IMR-90 (cell line): ENCODE data around the gene CCR9. TPM values are rescaled to one million over a fixed set of nuclear protein-coding genes. Genes with fewer than 3 reads are reported as not detected.

Source experiments
- ATAC-seq: fragments of 200-7000 bp; cut with Tn5 transposase; 2 replicates; pipeline ENCODE4 v1.9.1; 2020; ENCODE audit warnings: low read depth, mild to moderate bottlenecking, moderate library complexity
- BruUV-seq: library from RNA; stranded (reverse); fragments of 400-500 nt; replicated peaks from 2 replicates; lab custom pipeline; 2021; lab: Mats Ljungman, UMichigan
- CTCF ChIA-PET: fragments of 300-600 bp; formaldehyde crosslinking; extraction: SDS; loops from one replicate; lab custom pipeline; 2021; ENCODE audit warnings: antibody characterized with exemption; lab: Yijun Ruan, JAX
- POLR2A ChIA-PET: fragments of 300-600 bp; sonication (Branson Sonifier 250); formaldehyde crosslinking; loops from one replicate; lab custom pipeline; 2022; ENCODE audit warnings: antibody characterized with exemption; ENCODE audit not compliant: unreplicated experiment; lab: Charles Lee
- DNase-seq: peaks from one replicate; pipeline ENCODE4 v3.0.0; 2013
- H2AFZ ChIP-seq: replicated peaks from 2 replicates; pipeline ENCODE3; 2013; ENCODE audit warnings: low read length, mild to moderate bottlenecking; ENCODE audit not compliant: poor library complexity
- H2AK5ac ChIP-seq: 2 replicates; pipeline ENCODE4 v1.6.1; 2013; ENCODE audit warnings: low read depth, low read length, inconsistent platforms
- H2AK9ac ChIP-seq: replicated peaks from 2 replicates; pipeline ENCODE3; 2013; ENCODE audit warnings: mild to moderate bottlenecking, low read depth, low read length, moderate library complexity; ENCODE audit not compliant: poor library complexity
- H2BK120ac ChIP-seq: 2 replicates; pipeline ENCODE4 v1.6.1; 2013; ENCODE audit warnings: low read depth, low read length, inconsistent platforms
- H2BK15ac ChIP-seq: 3 replicates; pipeline ENCODE4 v1.6.1; 2013; ENCODE audit warnings: low read depth, low read length, inconsistent platforms
- H2BK20ac ChIP-seq: 2 replicates; pipeline ENCODE4 v1.6.1; 2013; ENCODE audit warnings: low read depth, mild to moderate bottlenecking, inconsistent platforms, low read length, moderate library complexity
- H2BK5ac ChIP-seq: 2 replicates; pipeline ENCODE4 v1.6.1; 2013; ENCODE audit warnings: mild to moderate bottlenecking, low read depth, low read length, inconsistent platforms; ENCODE audit not compliant: poor library complexity, severe bottlenecking
- H3K14ac ChIP-seq: replicated peaks from 2 replicates; pipeline ENCODE4 v1.6.1; 2013; ENCODE audit warnings: low read depth, low read length, inconsistent platforms
- H3K18ac ChIP-seq: 2 replicates; pipeline ENCODE4 v1.6.1; 2013; ENCODE audit warnings: low read depth, low read length, control low read depth
- H3K23ac ChIP-seq: 2 replicates; pipeline ENCODE4 v1.6.1; 2013; ENCODE audit warnings: low read depth, low read length, inconsistent platforms
- H3K27ac ChIP-seq: 2 replicates; pipeline ENCODE4 v1.5.1; 2013; ENCODE audit warnings: mild to moderate bottlenecking, control low read depth, low read length; ENCODE audit not compliant: insufficient read depth
- H3K27me3 ChIP-seq: 2 replicates; pipeline ENCODE4 v1.6.1; 2013; ENCODE audit warnings: low read length; ENCODE audit not compliant: control insufficient read depth, insufficient read depth
- H3K36me3 ChIP-seq: 2 replicates; pipeline ENCODE4 v1.6.1; 2013; ENCODE audit warnings: low read length, mixed read lengths; ENCODE audit not compliant: control insufficient read depth, insufficient read depth
- H3K4ac ChIP-seq: 2 replicates; pipeline ENCODE4 v1.6.1; 2013; ENCODE audit warnings: low read depth, low read length, inconsistent platforms
- H3K4me1 ChIP-seq: 2 replicates; pipeline ENCODE4 v1.6.1; 2013; ENCODE audit warnings: low read length, mixed read lengths; ENCODE audit not compliant: control insufficient read depth, insufficient read depth
- H3K4me2 ChIP-seq: 2 replicates; pipeline ENCODE4 v1.6.1; 2013; ENCODE audit warnings: low read depth, mild to moderate bottlenecking, control low read depth, low read length, moderate library complexity
- H3K4me3 ChIP-seq: 2 replicates; pipeline ENCODE4 v1.5.1; 2013; ENCODE audit warnings: low read depth, mild to moderate bottlenecking, control low read depth, low read length, moderate library complexity; ENCODE audit not compliant: insufficient read depth
- H3K56ac ChIP-seq: 2 replicates; pipeline ENCODE4 v1.6.1; 2013; ENCODE audit warnings: low read length, inconsistent platforms; ENCODE audit not compliant: insufficient read depth; ENCODE audit errors: extremely low read depth
- H3K79me1 ChIP-seq, 2 experiments: 2 replicates each; pipeline ENCODE4 v1.6.1; 2013; ENCODE audit warnings: low read length in 2 of 2, inconsistent platforms in 1 of 2, low read depth in 1 of 2
- H3K9ac ChIP-seq: 2 replicates; pipeline ENCODE4 v1.6.1; 2013; ENCODE audit warnings: low read depth, low read length, control low read depth
- H3K9me1 ChIP-seq: 2 replicates; pipeline ENCODE4 v1.6.1; 2013; ENCODE audit warnings: low read length, inconsistent platforms; ENCODE audit not compliant: insufficient read depth
- H3K9me3 ChIP-seq: 2 replicates; pipeline ENCODE4 v1.6.1; 2013; ENCODE audit warnings: low read length; ENCODE audit not compliant: control insufficient read depth, insufficient read depth
- H4K20me1 ChIP-seq: 2 replicates; pipeline ENCODE4 v1.6.1; 2013; ENCODE audit warnings: low read length, inconsistent platforms; ENCODE audit not compliant: insufficient read depth
- H4K5ac ChIP-seq: 2 replicates; pipeline ENCODE4 v1.6.1; 2013; ENCODE audit warnings: mild to moderate bottlenecking, low read depth, low read length, control low read depth
- H4K8ac ChIP-seq, 2 experiments: 2 replicates each; pipeline ENCODE4 v1.6.1; 2013; ENCODE audit warnings: low read depth in 2 of 2, low read length in 2 of 2, control low read depth in 1 of 2, inconsistent platforms in 1 of 2
- H4K91ac ChIP-seq: 2 replicates; pipeline ENCODE4 v1.6.1; 2013; ENCODE audit warnings: low read depth, low read length, inconsistent platforms; ENCODE audit not compliant: insufficient read depth
- BHLHE40 ChIP-seq: fragments of 150-350 bp; IDR thresholded peaks from 2 replicates; pipeline ENCODE4 v1.6.1; 2016; ENCODE audit warnings: mild to moderate bottlenecking, low read depth, low read length
- CEBPB ChIP-seq: IDR thresholded peaks from 2 replicates; pipeline ENCODE4 v1.6.1; 2012; ENCODE audit warnings: low read depth, low read length, improper control_type of control experiment
- CHD1 ChIP-seq: IDR thresholded peaks from 2 replicates; pipeline ENCODE4 v1.6.1; 2012; ENCODE audit warnings: low read depth, low read length, improper control_type of control experiment
- NFE2L2 ChIP-seq: fragments of 150-350 bp; IDR thresholded peaks from 2 replicates; pipeline ENCODE4 v1.6.1; 2016; ENCODE audit warnings: low read depth, mild to moderate bottlenecking, low read length
- WGBS, 2 experiments: methylation state at CpG; one replicate each; pipeline versions ENCODE4 v1.1.5 to v1.1.7; 2013; ENCODE audit warnings: missing lambda C conversion rate in 2 of 2; ENCODE audit not compliant: insufficient read length in 1 of 2; ENCODE audit errors: extremely low coverage in 2 of 2; 5-methylcytosine and 5-hydroxymethylcytosine counted together
- dilution Hi-C: fragments of 300-500 bp; cut with HindIII; formaldehyde crosslinking; loops from one replicate; pipeline ENCODE4 v1.14.3; 2018; ENCODE audit warnings: low sequenced_read_pairs; ENCODE audit not compliant: unreplicated experiment
- in situ Hi-C: fragments of 300-500 bp; cut with MboI; formaldehyde crosslinking; loops from 3 replicates; pipeline ENCODE4 v1.14.3; 2019; ENCODE audit warnings: low sequenced_read_pairs, inconsistent platforms, mixed read lengths
- intact Hi-C: fragments of 100-400 bp; cut with micrococcal nuclease; formaldehyde crosslinking; loops from 2 replicates; pipeline ENCODE4 v1.10.0; 2022
- polyA plus RNA-seq, 3 experiments: library from polyadenylated mRNA; depleted of rRNA; stranded (reverse); fragments of >200 nt; gene quantifications; 2 replicates each; pipeline ENCODE4 v1.2.3, GENCODE V29; 2012; ENCODE audit warnings: low replicate concordance in 1 of 3
- total RNA-seq: library from RNA; depleted of rRNA; stranded (reverse); fragments of >200 nt; gene quantifications from 2 replicates; pipeline ENCODE4 v1.2.3, GENCODE V29; 2012

CCR9 gene
- total and polyA plus RNA-seq, 2 of the 4 experiments (the other 2 are of a cell fraction) = not detected

- Histone ChIP-seq H2AK9ac (no peak overlapping the region), H4K8ac (no peak overlapping the region)
- CTCF ChIA-PET = interaction anchor here (1.0 to 2.8 kb wide), 3 partner anchors 129 to 430 kb away, joined by 3 to 9 read pairs (median 3); no protein-coding TSS in a partner anchor
Measured at GRCh38 chr3:45948311-45948781, 62.0 kb downstream of the CCR9 start.

More at GRCh38 chr3:45948311-45948781, 62.0 kb downstream of the CCR9 start:
- H2AK5ac ChIP-seq = peak overlapping the region; percentile 69; the same call in 1 of the 2 replicates
- no peak overlapping the region for H2BK20ac ChIP-seq
- H2BK120ac ChIP-seq = peak overlapping the region; percentile 77; the same call in 1 of the 2 replicates
- POLR2A ChIA-PET = interaction anchor here (1.0 kb wide), 1 partner anchor 20 kb away, joined by 3 read pairs; no protein-coding TSS in a partner anchor
- H3K27me3 ChIP-seq = no peaks in the 10 kb centered on the region
- H3K79me1 ChIP-seq = peaks cover 0 to 4% of the 10 kb centered on the region in 2 experiments; a peak in 1 of 4 replicates
- peak overlapping the region; percentile 2; the same call in 1 of the 3 replicates for H2BK15ac ChIP-seq
- H3K9ac ChIP-seq = no peak overlapping the region
- 0% methylated on average over 2 of the region's 6 CpGs; no CpG with 5 or more reads in 1 of the 2 experiments for WGBS, 2 experiments
- H4K91ac ChIP-seq = no peak overlapping the region
- H3K4me2 ChIP-seq = peak overlapping the region; percentile 47
- no peaks in the 10 kb centered on the region for H3K9me3 ChIP-seq
- peak; percentile 89 for DNase-seq
- H2BK5ac ChIP-seq = peak overlapping the region; percentile 76
- no peak overlapping the region for H3K56ac ChIP-seq
- H3K23ac ChIP-seq = peak overlapping the region; percentile 30; the same call in 1 of the 2 replicates
- H4K20me1 ChIP-seq = peaks cover 7% of the 10 kb centered on the region; the same call in 1 of the 2 replicates
- peaks cover 34% of the 10 kb centered on the region for H3K9me1 ChIP-seq
- H2AFZ ChIP-seq = no peak overlapping the region
- in situ Hi-C loops (loop anchor here (10.0 kb wide), 1 partner anchor 426 kb away; the partner anchor contains the start of gene CCR5), dilution Hi-C loops (no loop called here), intact Hi-C loops (loop anchor here (2.0 kb wide), 2 partner anchors 24 to 38 kb away; no protein-coding TSS in a partner anchor)
- peaks cover 43% of the 10 kb centered on the region for H3K36me3 ChIP-seq
- H3K14ac ChIP-seq = 0 out of 2 replicates have a peak overlapping the region, but pooled peaks have one; percentile 72
- peak overlapping the region; percentile 80; the same call in 1 of the 2 replicates for H3K18ac ChIP-seq
- peak overlapping the region; percentile 82; the same call in 1 of the 2 replicates for H3K27ac ChIP-seq
- H4K5ac ChIP-seq = peak overlapping the region; percentile 9; the same call in 1 of the 2 replicates
- H3K4me1 ChIP-seq = peaks cover 37% of the 10 kb centered on the region
- H3K4ac ChIP-seq = peak overlapping the region; percentile 76
- peak; percentile 88 for ATAC-seq
- TF ChIP-seq NFE2L2 (peak; percentile 54; the same call in 1 of the 2 replicates), CEBPB (peak; percentile 31; the same call in 1 of the 2 replicates), BHLHE40 (peak; percentile 39), CHD1 (no peak)
- H3K4me3 ChIP-seq = no peak overlapping the region
- BruUV-seq = no TSS peak
